HG03469 (cell line): ENCODE measurements around the gene ARHGDIG.

Experiments
- ATAC-seq: cut with Tn5 transposase; IDR thresholded peaks from one replicate; pipeline ENCODE4 v1.9.1; 2021; ENCODE audit warnings: mild to moderate bottlenecking, moderate library complexity, moderate number of reproducible peaks; ENCODE audit not compliant: unreplicated experiment

Gene ARHGDIG

GRCh38 chr16:293043-293775 lies 12.8 kb downstream of the ARHGDIG start:
- ATAC-seq, result no peak

DNA sequence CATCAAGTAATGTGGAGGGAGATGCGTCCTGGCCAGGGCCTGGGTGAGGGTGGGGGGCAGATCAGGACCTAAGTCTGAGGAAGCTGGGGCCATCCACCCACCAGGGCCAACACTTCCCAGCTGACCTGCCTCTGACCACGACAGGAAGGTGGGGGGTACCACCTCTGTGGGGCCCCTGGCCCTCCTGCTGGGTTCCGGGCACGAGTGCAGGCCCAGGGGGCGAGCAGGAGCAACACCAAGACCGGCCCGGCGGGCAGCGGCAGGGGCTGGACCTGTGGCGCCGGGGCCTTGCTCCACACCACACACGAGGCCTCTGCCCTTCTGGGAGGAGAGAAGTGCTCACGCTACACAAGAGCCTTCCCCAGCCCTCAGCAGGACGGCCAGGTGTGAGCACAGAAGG lies 15.9 kb downstream of the ARHGDIG start:
- no peak for ATAC-seq

- ATAC-seq, result no peak
These were observed 16.6 kb downstream of the ARHGDIG start for GRCh38 chr16:296806-297510.

- no peak for ATAC-seq
These were observed 17.4 kb downstream of the ARHGDIG start for GRCh38 chr16:297832-298231.

DNA sequence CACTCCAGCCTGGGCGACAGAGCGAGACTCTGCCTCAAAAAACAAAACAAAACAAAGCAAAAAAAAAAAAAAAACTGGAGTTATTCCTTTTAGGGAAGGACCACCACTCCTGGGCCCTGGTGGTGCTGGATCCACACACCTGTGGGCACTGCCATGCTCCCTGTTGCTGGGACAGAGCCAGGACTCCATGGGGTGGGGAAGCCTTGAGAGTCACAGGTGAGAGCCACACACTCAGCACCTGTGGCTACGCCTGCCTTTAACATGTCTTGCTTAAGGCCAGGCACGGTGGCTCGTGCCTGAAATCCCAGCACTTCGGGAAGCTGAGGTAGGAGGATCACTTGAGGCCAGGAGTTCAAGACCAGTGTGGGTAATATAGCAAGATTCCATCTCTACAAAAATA lies 20.8 kb downstream of the ARHGDIG start:
- no peak for ATAC-seq

GRCh38 chr16:301950-302349 lies 21.6 kb downstream of the ARHGDIG start:
- no peak for ATAC-seq

- no peak for ATAC-seq
These were observed 23.5 kb downstream of the ARHGDIG start for GRCh38 chr16:303760-304505.

DNA sequence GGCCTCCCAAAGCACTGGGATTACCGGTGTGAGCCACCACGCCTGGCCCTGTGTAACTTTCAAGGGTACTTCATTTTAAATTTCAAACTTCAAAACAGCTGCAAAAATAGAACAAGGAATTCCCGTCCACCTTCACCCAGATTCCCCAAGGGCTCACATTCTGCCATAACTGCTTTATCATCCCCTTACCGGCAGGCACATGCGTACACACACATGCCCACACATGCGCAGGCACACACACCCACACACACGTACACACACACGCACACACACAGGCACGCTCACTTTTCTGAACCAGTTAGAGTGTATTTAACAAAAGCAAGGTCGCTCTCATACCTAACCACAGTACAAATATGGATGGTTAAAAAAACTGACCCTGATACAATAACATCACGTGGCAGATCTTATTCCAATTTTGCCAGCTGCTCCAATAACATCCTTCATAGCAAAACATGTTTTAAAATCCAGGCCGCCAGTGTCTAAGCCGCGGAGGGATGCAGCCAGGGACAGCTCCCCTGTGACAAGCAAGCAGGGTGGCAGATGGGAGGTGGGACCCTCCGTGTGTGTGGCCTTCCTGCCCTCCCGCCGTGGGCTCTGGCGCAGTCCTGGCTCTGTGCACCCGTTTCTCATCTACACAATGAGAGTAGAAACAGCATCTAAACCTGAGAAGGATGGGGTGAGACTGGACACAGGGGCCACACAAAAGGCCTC lies 25.7 kb downstream of the ARHGDIG start:
- ATAC-seq, result no peak

DNA sequence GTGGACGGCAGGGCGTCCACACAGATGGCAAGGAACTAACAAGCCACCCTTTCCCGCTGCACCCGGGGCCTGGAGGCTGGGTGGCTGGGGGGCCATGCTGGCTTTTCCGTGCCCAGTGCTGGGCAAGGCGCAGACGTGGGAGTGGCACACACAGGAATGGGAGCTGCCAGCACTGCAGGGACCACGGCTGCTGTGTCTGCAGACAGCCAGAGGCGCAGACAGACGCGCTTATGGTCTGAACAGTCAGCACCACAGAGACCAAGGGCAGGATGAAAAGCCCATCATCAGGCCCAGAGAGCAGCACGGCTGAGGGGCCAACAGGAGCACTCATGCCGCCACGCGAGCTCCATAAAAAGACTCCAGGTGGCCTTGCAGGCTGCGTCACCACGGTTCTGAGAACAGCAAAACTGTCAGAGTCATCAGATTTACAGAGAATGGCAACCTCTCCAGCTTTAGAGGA lies 26.6 kb downstream of the ARHGDIG start:
- no peak for ATAC-seq

DNA sequence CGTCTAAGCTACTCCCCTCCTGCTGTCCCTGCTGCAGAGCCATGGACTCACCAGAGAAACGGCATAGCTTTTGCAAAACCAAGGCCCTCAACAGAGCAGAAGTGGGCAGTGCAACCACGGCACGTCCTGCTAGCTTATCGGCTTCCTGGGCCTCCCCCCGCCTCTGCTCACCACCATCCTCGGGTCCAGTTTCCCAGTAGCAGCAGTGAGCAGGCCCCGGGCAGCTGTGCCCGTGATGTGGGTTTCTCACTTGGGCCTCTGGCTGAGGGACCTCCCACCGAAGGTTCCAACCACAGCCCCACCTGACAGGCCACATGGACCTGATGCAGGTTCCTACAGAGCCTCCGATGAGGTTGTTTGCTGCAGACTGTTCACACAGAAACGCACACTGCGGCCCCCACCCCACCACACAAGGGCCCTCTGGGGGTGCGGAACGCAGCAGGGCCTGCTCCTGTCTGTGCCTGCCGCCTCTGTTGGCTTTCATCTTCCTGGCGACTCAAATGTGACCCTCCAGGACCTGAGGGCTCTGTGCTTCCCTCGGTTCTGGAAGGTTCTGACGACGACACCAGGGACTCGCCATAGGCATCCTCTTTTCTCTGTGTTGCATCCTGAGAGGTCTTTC lies 27.4 kb downstream of the ARHGDIG start:
- no peak for ATAC-seq

GRCh38 chr16:309476-309875 lies 29.1 kb downstream of the ARHGDIG start:
- no peak for ATAC-seq

DNA sequence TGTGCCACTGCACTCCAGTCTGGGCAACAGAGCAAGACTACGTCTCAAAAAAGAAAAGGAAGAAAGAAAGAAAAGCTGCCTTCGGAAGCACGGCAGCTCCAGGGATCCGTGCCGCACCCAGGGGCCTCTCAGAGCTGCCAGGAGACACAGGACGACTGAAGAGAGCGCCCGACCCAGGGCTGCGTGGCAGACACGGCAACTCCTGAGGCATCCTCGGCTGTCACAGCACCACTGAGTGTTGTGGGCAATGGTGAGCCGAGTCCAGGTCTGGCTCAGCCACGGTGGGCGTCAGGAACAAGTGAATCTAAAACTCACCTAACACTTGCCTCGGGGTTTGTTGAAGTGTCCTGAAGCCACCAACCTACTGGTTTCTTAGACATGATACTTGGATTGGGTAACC lies 31.3 kb downstream of the ARHGDIG start:
- no peak for ATAC-seq

DNA sequence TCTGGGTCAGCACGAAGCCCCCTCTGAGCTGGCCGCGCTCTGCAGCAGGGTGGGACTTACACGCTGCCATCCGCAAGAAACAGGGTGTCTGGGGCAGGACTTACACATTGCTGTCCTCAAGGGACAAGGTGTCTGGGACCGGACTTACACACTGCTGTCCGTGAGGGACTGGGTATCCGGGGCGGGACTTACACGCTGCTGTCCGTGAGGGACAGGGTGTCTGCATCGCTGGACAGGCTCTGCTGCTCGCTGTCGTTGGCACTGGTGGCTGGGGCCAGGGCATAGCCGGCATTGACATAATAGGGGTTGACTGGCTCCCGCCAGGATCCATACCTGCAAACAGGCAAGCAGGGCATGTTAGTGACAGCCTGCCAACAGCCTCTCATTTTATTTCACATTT lies 34.0 kb downstream of the ARHGDIG start:
- ATAC-seq, result no peak

GRCh38 chr16:314795-315299 lies 34.5 kb downstream of the ARHGDIG start:
- no peak for ATAC-seq

DNA sequence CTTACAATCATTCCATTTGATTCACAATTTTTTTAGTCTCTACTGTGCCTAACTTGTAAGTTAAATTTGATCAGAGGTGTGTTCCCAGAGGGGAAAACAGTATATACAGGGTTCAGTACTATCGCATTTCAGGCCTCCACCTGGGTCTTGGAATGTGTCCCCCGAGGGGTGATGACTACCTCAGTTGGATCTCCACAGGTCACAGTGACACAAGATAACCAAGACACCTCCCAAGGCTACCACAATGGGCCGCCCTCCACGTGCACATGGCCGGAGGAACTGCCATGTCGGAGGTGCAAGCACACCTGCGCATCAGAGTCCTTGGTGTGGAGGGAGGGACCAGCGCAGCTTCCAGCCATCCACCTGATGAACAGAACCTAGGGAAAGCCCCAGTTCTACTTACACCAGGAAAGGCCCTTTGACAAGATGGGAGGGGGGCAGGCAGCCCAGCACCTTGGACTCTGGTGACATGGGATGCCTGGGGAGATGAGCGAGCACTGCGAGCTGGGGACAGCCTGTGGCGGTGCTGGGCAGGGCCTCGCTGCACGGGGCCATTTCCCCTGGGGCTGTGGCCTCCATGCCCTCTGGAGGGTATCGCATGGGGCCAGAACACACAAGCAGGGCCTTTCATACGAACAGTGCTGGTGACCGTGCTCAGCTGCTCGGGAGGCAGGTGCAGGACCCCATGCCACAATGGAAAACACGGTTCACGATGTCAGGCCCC lies 36.5 kb downstream of the ARHGDIG start:
- ATAC-seq, result no peak

DNA sequence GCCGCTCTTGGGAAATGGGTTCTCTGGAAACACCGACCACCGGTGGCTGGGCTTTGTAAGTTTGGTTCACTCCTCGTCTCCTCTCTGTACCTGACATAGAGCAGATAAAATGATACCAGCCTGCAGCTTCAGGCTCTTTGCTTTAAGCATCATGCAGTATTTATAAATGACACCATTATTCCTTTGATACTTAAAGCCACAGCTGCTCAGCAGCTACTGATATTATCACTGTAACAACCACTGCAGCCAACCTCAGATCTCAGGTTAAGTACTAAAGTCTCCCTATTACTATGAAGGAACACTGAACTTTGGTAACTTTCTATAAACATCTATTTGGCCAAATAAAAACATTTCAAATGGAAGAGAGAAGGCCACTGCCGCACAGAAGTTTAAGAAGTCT lies 37.2 kb downstream of the ARHGDIG start:
- ATAC-seq, result no peak

DNA sequence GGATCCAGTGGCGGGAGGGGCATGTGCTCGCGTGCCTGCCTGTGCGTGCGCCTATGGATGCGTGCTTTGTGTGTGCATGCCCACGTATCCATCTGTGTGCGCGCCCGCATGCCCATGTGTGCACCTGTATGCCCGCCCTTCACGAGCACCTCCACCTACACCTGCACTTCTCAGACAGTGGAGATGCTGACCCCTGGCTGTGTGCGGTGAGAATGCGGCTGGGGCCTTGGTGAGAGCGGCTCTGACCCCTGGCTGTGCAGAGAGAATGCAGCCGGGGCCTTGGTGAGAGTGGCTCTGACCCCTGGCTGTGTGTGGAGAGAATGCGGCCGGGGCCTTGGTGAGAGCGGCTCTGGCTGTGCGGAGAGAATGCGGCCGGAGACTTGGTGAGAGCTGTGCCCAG lies 38.2 kb downstream of the ARHGDIG start:
- no peak for ATAC-seq

- no peak for ATAC-seq
These were observed 39.8 kb downstream of the ARHGDIG start for GRCh38 chr16:320206-320605.

GRCh38 chr16:321532-321931 lies 41.1 kb downstream of the ARHGDIG start:
- ATAC-seq, result no peak
